Measurements from ENCODE around the gene AVPR2. TPM values are rescaled to one million over a fixed set of nuclear protein-coding genes. Genes with fewer than 3 reads are reported as not detected.

The AVPR2 gene
- total RNA-seq, 1 donor from 2014 or later, result 3.1 TPM

GRCh38 chrX:153948847-153949805 lies 44.7 kb downstream of the AVPR2 start:
- no peak for DNase-seq (ENCODE audit: low spot score)

DNA sequence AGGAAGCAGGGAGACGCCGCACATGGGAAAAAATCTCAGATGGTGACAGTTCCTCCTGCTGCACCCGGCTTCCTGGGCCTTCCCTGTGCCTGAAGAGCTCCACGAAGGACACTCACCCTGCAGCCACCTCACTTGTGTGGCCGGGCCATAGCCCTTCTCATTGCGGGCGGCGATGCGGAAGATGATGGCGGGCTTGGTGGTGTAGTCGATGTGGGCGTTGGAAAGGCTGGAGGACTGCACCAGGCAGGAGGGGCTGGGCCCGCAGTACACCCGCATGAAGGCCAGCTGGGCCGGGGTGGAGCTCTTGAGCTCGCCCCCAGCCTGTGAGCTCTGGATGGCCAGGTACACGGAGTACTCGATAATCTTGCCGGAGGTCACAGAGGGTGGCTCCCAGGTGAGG lies 45.7 kb downstream of the AVPR2 start:
- DNase-seq (ENCODE audit: low spot score), result no peak

- DNase-seq (ENCODE audit: low spot score), result no peak
Observed at GRCh38 chrX:153951683-153952372, 47.4 kb downstream of the AVPR2 start.

- no peak for DNase-seq (ENCODE audit: low spot score)
Observed at GRCh38 chrX:153952373-153953026, 48.0 kb downstream of the AVPR2 start.

GRCh38 chrX:153953342-153953830 lies 48.9 kb downstream of the AVPR2 start:
- peak; percentile 51 for DNase-seq (ENCODE audit: low spot score)

GRCh38 chrX:153953892-153954557 lies 49.6 kb downstream of the AVPR2 start:
- no peak for DNase-seq (ENCODE audit: low spot score)

GRCh38 chrX:153954558-153955227 lies 50.2 kb downstream of the AVPR2 start:
- DNase-seq (ENCODE audit: low spot score), result no peak

DNA sequence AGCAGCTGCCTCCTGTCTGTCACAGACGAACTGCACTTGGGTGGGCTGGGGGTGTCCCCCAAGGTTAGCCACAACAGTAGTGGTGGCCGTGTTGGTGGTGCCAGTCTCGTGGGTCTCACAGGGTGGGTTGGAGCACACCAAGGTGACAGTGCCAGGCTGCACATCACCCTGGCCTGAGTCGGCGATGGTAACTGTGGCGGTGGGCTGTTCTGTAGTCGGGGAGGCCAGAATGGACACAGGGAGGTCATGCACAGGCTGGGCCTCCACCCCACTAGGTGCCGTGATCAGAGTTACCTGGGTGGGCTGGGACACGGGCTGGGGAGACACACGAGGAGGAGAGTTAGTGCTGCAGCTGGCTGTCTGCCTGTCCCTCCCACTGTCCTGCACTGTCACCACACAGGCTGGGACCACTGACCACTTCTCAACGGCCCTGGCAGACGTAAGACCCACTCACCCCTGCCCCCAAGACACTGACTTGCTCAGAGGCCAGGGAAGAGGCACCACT lies 50.8 kb downstream of the AVPR2 start:
- no peak for DNase-seq (ENCODE audit: low spot score)

- DNase-seq (ENCODE audit: low spot score), result no peak
Observed at GRCh38 chrX:153956044-153956907, 51.8 kb downstream of the AVPR2 start.

Other genes with a start within 250 kb of the AVPR2 start
- 24.1 TPM for gene PNCK, start 230.9 kb upstream of the AVPR2 start, total RNA-seq (ENCODE audit: insufficient read depth, low replicate concordance)
- gene SLC6A8, start 216.7 kb upstream of the AVPR2 start, total RNA-seq (ENCODE audit: insufficient read depth, low replicate concordance), result 27.0 TPM
- 58.5 TPM for gene BCAP31, start 180.3 kb upstream of the AVPR2 start, total RNA-seq (ENCODE audit: insufficient read depth, low replicate concordance)
- gene ABCD1, start 179.8 kb upstream of the AVPR2 start, total RNA-seq (ENCODE audit: insufficient read depth, low replicate concordance), result 15.6 TPM
- 23.6 TPM for gene PLXNB3, start 140.4 kb upstream of the AVPR2 start, total RNA-seq (ENCODE audit: insufficient read depth, low replicate concordance)
- not detected for gene SRPK3, start 123.6 kb upstream of the AVPR2 start, total RNA-seq (ENCODE audit: insufficient read depth, low replicate concordance)
- 17.1 TPM for gene IDH3G, start 110.3 kb upstream of the AVPR2 start, total RNA-seq (ENCODE audit: insufficient read depth, low replicate concordance)
- 135 TPM for gene SSR4, start 110.0 kb upstream of the AVPR2 start, total RNA-seq (ENCODE audit: insufficient read depth, low replicate concordance)
- 7.7 TPM for gene PDZD4, start 74.1 kb upstream of the AVPR2 start, total RNA-seq (ENCODE audit: insufficient read depth, low replicate concordance)
- gene L1CAM, start 18.5 kb upstream of the AVPR2 start, total RNA-seq (ENCODE audit: insufficient read depth, low replicate concordance), result 18.8 TPM
- 49.4 TPM for gene ARHGAP4, start 21.6 kb downstream of the AVPR2 start, total RNA-seq (ENCODE audit: insufficient read depth, low replicate concordance)
- 4.1 TPM for gene NAA10, start 30.4 kb downstream of the AVPR2 start, total RNA-seq (ENCODE audit: insufficient read depth, low replicate concordance)
- gene RENBP, start 40.0 kb downstream of the AVPR2 start, total RNA-seq (ENCODE audit: insufficient read depth, low replicate concordance), result 11.1 TPM
- 7.2 TPM for gene HCFC1, start 67.1 kb downstream of the AVPR2 start, total RNA-seq (ENCODE audit: insufficient read depth, low replicate concordance)
- gene TMEM187, start 68.1 kb downstream of the AVPR2 start, total RNA-seq (ENCODE audit: insufficient read depth, low replicate concordance), result 140 TPM
- 43.1 TPM for gene IRAK1, start 115.2 kb downstream of the AVPR2 start, total RNA-seq (ENCODE audit: insufficient read depth, low replicate concordance)
- 18.8 TPM for gene MECP2, start 193.0 kb downstream of the AVPR2 start, total RNA-seq (ENCODE audit: insufficient read depth, low replicate concordance)
- not detected for gene OPN1LW, start 239.6 kb downstream of the AVPR2 start, total RNA-seq (ENCODE audit: insufficient read depth, low replicate concordance)